ENCODE results near the gene AKAP11.

- TF ChIP-seq CTCF (IDR thresholded peaks at IDR 0.05) (no peak), POLR2A (IDR thresholded peaks at IDR 0.05) (no peak)
These were observed 3.6 kb downstream of the AKAP11 start for GRCh38 chr13:42275506-42275905.
